SH-SY5Y (cell line): ENCODE results near the gene MICAL2.

Source experiments
- GATA2 ChIP-seq: IDR thresholded peaks from 2 replicates; pipeline ENCODE4 v1.6.1; 2011; ENCODE audit warnings: mild to moderate bottlenecking, low read depth, low read length
- GATA3 ChIP-seq: IDR thresholded peaks from 2 replicates; pipeline ENCODE4 v1.6.1; 2011; ENCODE audit warnings: low read depth, mild to moderate bottlenecking, low read length, moderate library complexity

- TF ChIP-seq GATA2, result no peak
- no peak for TF ChIP-seq GATA3
Observed at GRCh38 chr11:12167061-12168000, 56.9 kb downstream of the MICAL2 start.
